ENCODE results near the gene MSI2. TPM values are rescaled to one million over a fixed set of nuclear protein-coding genes. Genes with fewer than 3 reads are reported as not detected.

The MSI2 gene
- total RNA-seq, 1 donor from 2014 or later: 23.1 TPM

DNA sequence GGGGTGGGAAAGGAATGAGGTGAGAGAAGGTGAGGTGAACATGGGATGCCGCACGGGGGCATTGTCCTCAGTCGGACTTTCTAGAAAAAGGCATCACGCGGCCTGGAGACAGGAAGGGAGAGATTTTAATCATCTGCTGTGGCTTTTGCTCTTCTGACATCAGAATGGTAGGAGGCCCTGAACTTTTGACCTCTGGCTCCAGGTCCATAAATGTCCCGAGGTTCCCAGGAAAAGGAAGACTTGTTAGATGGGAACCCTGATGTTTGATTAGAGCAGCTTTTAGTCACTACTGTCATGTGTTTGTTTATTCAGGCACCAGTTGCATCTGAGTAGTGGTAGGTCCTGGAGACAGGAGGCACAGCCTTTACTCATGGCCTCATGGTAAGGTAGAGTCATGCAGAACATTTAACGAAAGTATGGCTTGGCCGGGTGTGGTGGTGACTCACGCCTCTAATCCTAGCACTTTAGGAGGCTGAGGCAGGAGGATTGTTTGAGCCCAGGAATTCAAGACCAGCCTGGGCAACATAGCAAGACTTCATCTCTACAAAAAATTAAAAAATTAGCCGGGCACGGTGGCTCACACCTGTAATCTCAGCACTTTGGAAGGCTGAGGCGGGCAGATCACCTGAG is 203.1 kb downstream of the MSI2 start:
- TF ChIP-seq, protein P1, sequence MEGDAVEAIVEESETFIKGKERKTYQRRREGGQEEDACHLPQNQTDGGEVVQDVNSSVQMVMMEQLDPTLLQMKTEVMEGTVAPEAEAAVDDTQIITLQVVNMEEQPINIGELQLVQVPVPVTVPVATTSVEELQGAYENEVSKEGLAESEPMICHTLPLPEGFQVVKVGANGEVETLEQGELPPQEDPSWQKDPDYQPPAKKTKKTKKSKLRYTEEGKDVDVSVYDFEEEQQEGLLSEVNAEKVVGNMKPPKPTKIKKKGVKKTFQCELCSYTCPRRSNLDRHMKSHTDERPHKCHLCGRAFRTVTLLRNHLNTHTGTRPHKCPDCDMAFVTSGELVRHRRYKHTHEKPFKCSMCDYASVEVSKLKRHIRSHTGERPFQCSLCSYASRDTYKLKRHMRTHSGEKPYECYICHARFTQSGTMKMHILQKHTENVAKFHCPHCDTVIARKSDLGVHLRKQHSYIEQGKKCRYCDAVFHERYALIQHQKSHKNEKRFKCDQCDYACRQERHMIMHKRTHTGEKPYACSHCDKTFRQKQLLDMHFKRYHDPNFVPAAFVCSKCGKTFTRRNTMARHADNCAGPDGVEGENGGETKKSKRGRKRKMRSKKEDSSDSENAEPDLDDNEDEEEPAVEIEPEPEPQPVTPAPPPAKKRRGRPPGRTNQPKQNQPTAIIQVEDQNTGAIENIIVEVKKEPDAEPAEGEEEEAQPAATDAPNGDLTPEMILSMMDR (IDR thresholded peaks at IDR 0.05): no peak
- no peak for DNase-seq (ENCODE audit: low spot score)
- no peak overlapping the region for H3K27ac Mint-ChIP-seq (ENCODE audit: unreplicated experiment)
- H3K27me3 Mint-ChIP-seq (ENCODE audit: low read depth): no peaks in the 10 kb centered on the region
- no peak overlapping the region for H3K4me3 Mint-ChIP-seq (ENCODE audit: unreplicated experiment)
- peaks cover 30% of the 10 kb centered on the region for H3K4me1 Mint-ChIP-seq (ENCODE audit: low read depth)
- H3K9me3 Mint-ChIP-seq (ENCODE audit: low read depth): no peaks in the 10 kb centered on the region
- no peaks in the 10 kb centered on the region for H3K36me3 Mint-ChIP-seq (ENCODE audit: low read depth)

DNA sequence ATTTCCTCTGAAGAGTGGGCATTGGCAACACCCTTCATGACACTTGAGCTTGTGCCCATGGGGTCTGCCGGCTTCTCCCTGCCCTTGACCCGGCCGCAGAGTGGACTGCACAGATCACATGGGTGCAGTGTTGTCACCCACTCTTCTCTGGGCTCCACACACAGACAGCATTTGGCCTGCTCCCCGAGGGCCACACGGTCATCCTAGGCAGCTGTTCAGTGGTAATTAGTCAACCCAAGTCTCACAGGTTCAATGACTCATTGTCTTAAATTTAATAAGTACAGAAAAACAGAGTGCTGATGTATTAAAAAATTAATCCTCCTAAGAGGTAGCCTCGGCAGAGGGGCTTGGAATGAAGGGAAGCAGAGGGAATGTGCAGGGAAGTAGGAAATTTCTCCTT is 204.8 kb downstream of the MSI2 start:
- Mint-ChIP-seq H3K27ac (ENCODE audit: unreplicated experiment) (no peak overlapping the region), H3K4me1 (ENCODE audit: low read depth) (peaks cover 29% of the 10 kb centered on the region)
- no peak for DNase-seq (ENCODE audit: low spot score)

DNA sequence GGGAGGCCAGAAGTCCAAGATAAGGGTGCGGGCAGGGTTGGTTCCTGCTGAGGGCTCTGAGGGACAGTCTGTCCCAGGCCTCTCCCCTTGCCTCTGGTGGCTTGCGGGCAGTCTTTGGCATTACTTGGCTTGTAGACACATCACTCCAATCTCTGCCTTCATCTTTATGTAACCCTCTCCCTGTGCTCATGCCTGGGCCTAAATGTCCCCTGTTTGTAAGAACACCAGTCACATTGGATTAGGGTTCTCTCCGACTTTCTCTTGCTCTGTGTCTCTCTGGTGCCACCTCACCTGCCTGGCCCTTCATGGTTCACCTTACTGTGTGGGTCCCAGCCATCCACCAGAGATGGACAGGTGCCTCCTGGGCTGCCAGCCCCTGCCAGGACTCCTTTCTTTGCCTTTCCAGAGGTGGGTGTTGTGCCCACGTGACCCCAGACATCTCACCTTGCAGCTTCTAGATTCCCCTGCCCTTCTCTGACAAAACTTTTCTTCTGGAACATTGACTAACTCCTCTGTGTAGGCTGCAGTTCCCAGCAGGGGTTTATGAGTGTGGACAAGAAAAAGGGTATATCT is 205.8 kb downstream of the MSI2 start:
- Mint-ChIP-seq H3K9me3 (ENCODE audit: low read depth) (no peaks in the 10 kb centered on the region), H3K4me3 (ENCODE audit: unreplicated experiment) (no peak overlapping the region), H3K4me1 (ENCODE audit: low read depth) (peaks cover 38% of the 10 kb centered on the region), H3K36me3 (ENCODE audit: low read depth) (peaks cover under 1% of the 10 kb centered on the region), H3K27me3 (ENCODE audit: low read depth) (peaks cover under 1% of the 10 kb centered on the region), H3K27ac (ENCODE audit: unreplicated experiment) (no peak overlapping the region)
- TF ChIP-seq, protein P1 (IDR thresholded peaks at IDR 0.05): no peak
- DNase-seq (ENCODE audit: low spot score): no peak

More for the DNA sequence above, 204.8 kb downstream of the MSI2 start:
- Mint-ChIP-seq H3K36me3 (ENCODE audit: low read depth) (no peaks in the 10 kb centered on the region), H3K9me3 (ENCODE audit: low read depth) (no peaks in the 10 kb centered on the region), H3K27me3 (ENCODE audit: low read depth) (no peaks in the 10 kb centered on the region), H3K4me3 (ENCODE audit: unreplicated experiment) (no peak overlapping the region)
- TF ChIP-seq, protein P1 (IDR thresholded peaks at IDR 0.05): no peak

DNA sequence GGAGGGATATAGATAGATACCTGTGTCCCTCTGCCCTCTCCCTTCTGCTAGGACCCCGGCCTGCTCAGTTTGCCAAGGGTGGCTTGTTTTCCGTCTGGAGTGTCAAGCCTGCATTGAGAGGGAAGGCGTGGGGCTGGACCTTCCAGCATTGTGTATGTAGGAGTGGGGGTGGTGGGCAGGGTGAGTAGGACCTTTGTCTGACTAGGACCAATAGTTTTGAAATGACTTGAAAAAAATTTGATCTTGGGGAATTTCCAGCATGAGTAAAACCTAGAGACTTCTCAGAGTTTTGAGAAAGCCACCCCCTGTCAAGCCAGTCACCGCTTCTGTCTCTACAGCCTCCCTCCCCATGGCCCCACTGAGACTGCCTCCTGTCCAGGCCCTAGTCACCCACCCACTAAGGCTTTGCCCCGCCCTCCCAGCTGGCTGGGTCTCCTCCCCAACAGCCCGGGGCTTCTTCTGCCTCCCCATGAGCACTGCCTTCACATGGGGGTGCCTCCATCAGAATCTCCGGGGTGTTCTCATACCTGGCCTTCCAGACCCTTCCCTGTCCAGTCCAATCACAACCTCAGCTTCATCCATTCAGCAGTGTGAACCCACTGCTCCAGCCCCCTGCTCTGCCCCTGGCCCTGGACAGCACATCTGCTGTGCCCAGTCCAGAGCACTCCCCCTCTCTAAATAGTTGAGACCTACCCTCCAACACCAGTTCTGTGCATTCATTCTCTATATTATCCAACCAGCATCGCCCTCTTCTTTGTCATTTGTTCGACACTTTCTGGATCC is 207.0 kb downstream of the MSI2 start:
- Mint-ChIP-seq H3K9me3 (ENCODE audit: low read depth) (no peaks in the 10 kb centered on the region), H3K27me3 (ENCODE audit: low read depth) (peaks cover 4% of the 10 kb centered on the region), H3K4me1 (ENCODE audit: low read depth) (peaks cover 40% of the 10 kb centered on the region), H3K27ac (ENCODE audit: unreplicated experiment) (no peak overlapping the region), H3K4me3 (ENCODE audit: unreplicated experiment) (no peak overlapping the region), H3K36me3 (ENCODE audit: low read depth) (peaks cover 2% of the 10 kb centered on the region)
- TF ChIP-seq, protein P1 (IDR thresholded peaks at IDR 0.05): no peak
- DNase-seq (ENCODE audit: low spot score): no peak

DNA sequence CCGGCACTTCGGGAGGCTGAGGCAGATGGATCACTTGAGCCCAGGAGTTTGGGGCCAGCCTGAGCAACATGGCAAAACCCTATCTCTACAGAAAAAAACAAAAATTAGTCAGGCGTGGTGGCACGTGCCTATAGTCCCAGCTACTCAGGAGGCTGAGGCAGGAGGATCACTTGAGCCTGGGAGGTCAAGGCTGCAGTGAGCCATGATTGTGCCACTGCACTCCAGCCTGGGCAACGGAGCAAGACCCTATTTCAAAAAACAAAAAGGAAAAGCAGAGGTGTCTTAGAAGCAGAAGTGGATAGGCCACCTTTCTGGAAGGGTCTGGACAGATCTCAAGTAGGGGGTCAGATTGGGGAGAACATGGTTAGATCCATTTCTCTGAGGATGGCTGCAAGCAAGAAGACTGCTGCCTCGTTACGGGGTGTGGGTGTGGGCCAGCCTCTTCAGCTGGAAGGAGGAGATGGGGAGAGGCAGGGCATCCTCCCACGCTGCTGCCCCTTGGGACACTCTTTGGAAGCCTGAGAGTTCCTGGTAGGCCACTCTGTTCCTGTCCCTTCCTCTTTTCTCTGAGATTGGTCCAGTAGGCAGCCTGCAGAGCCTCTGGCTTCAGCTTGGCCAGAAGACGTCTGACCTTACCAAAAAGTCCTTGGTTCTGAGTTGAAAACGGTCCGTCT is 208.0 kb downstream of the MSI2 start:
- Mint-ChIP-seq H3K27ac (ENCODE audit: unreplicated experiment) (no peak overlapping the region), H3K9me3 (ENCODE audit: low read depth) (no peaks in the 10 kb centered on the region), H3K4me1 (ENCODE audit: low read depth) (peaks cover 40% of the 10 kb centered on the region), H3K36me3 (ENCODE audit: low read depth) (peaks cover 2% of the 10 kb centered on the region), H3K27me3 (ENCODE audit: low read depth) (peaks cover 5% of the 10 kb centered on the region), H3K4me3 (ENCODE audit: unreplicated experiment) (no peak overlapping the region)
- DNase-seq (ENCODE audit: low spot score): no peak
- TF ChIP-seq, protein P1 (IDR thresholded peaks at IDR 0.05): no peak

Measured in chondrocyte (in vitro differentiated cells).